H9 (cell line): ENCODE measurements around the gene EFCAB14. TPM values are rescaled to one million over a fixed set of nuclear protein-coding genes. Genes with fewer than 3 reads are reported as not detected.

Source experiments
- DNase-seq: peaks from one replicate; pipeline ENCODE4 v3.0.0-alpha.2; 2017
- H2AFZ ChIP-seq: one replicate; pipeline ENCODE4 v1.6.1; 2013; ENCODE audit warnings: mild to moderate bottlenecking, low read length, control low read depth, moderate library complexity
- H2AK5ac ChIP-seq: 2 replicates; pipeline ENCODE4 v1.6.1; 2013; ENCODE audit warnings: low read length, control low read depth, mixed read lengths; ENCODE audit not compliant: insufficient read length
- H2BK120ac ChIP-seq: one replicate; pipeline ENCODE4 v1.6.1; 2013; ENCODE audit warnings: low read depth, mild to moderate bottlenecking, low read length, control low read depth, inconsistent platforms; ENCODE audit not compliant: poor library complexity, severe bottlenecking
- H2BK12ac ChIP-seq: 2 replicates; pipeline ENCODE4 v1.6.1; 2013; ENCODE audit warnings: low read length, control low read depth, mixed read lengths, low read depth; ENCODE audit not compliant: insufficient read length
- H2BK15ac ChIP-seq: 2 replicates; pipeline ENCODE4 v1.6.1; 2013; ENCODE audit warnings: low read depth, low read length, control low read depth
- H2BK20ac ChIP-seq: one replicate; pipeline ENCODE4 v1.6.1; 2013; ENCODE audit warnings: low read depth, mild to moderate bottlenecking, low read length, control low read depth, inconsistent platforms; ENCODE audit not compliant: poor library complexity, severe bottlenecking
- H2BK5ac ChIP-seq: 2 replicates; pipeline ENCODE4 v1.6.1; 2013; ENCODE audit warnings: low read length, control low read depth, mixed read lengths; ENCODE audit not compliant: insufficient read length
- H3K14ac ChIP-seq: 2 replicates; pipeline ENCODE4 v1.6.1; 2013; ENCODE audit warnings: low read length, control low read depth; ENCODE audit not compliant: insufficient read depth
- H3K18ac ChIP-seq: 2 replicates; pipeline ENCODE4 v1.6.1; 2013; ENCODE audit warnings: low read depth, mild to moderate bottlenecking, mixed read lengths, low read length, control low read depth; ENCODE audit not compliant: insufficient read length
- H3K23ac ChIP-seq: 2 replicates; pipeline ENCODE4 v1.6.1; 2013; ENCODE audit warnings: low read length, control low read depth, mixed read lengths, low read depth; ENCODE audit not compliant: insufficient read length
- H3K23me2 ChIP-seq: 2 replicates; pipeline ENCODE4 v1.6.1; 2013; ENCODE audit warnings: low read depth, mild to moderate bottlenecking, mixed read lengths, low read length, control low read depth; ENCODE audit not compliant: insufficient read length, poor library complexity, severe bottlenecking
- H3K27ac ChIP-seq: 2 replicates; pipeline ENCODE4 v1.5.1; 2013; ENCODE audit warnings: low read length, control low read depth, mixed read lengths, low read depth; ENCODE audit not compliant: insufficient read length
- H3K27me3 ChIP-seq: 2 replicates; pipeline ENCODE4 v1.6.1; 2013; ENCODE audit warnings: low read length, control low read depth, inconsistent platforms; ENCODE audit not compliant: insufficient read depth
- H3K4ac ChIP-seq: 2 replicates; pipeline ENCODE4 v1.6.1; 2013; ENCODE audit warnings: low read depth, mild to moderate bottlenecking, control low read depth, inconsistent platforms, low read length, moderate library complexity
- H3K4me1 ChIP-seq: 2 replicates; pipeline ENCODE4 v1.6.1; 2013; ENCODE audit warnings: low read length, control low read depth, inconsistent platforms; ENCODE audit not compliant: insufficient read depth
- H3K4me2 ChIP-seq: 2 replicates; pipeline ENCODE4 v1.6.1; 2013; ENCODE audit warnings: low read length, control low read depth, mixed read lengths; ENCODE audit not compliant: insufficient read length, insufficient read depth
- H3K56ac ChIP-seq: 2 replicates; pipeline ENCODE4 v1.6.1; 2013; ENCODE audit warnings: low read depth, mild to moderate bottlenecking, mixed read lengths, low read length, control low read depth; ENCODE audit not compliant: insufficient read length
- H3K79me1 ChIP-seq: 2 replicates; pipeline ENCODE4 v1.6.1; 2013; ENCODE audit warnings: low read depth, mild to moderate bottlenecking, moderate library complexity, low read length, control low read depth, inconsistent platforms; ENCODE audit not compliant: insufficient read depth, poor library complexity, severe bottlenecking
- H3K79me2 ChIP-seq: 2 replicates; pipeline ENCODE4 v1.6.1; 2013; ENCODE audit warnings: low read length, control low read depth, inconsistent platforms; ENCODE audit not compliant: insufficient read depth
- H3K9ac ChIP-seq: 2 replicates; pipeline ENCODE4 v1.6.1; 2013; ENCODE audit warnings: low read length, control low read depth, mixed read lengths; ENCODE audit not compliant: insufficient read length; ENCODE audit errors: extremely low read depth
- H3K9me3 ChIP-seq: one replicate; pipeline ENCODE4 v1.6.1; 2013; ENCODE audit warnings: low read depth, low read length, inconsistent platforms; ENCODE audit not compliant: control insufficient read depth
- H3T11ph ChIP-seq: one replicate; pipeline ENCODE4 v1.6.1; 2013; ENCODE audit warnings: mild to moderate bottlenecking, low read length, control low read depth, inconsistent platforms
- H4K20me1 ChIP-seq: one replicate; pipeline ENCODE4 v1.6.1; 2013; ENCODE audit not compliant: control insufficient read depth, insufficient read length, insufficient read depth
- H4K5ac ChIP-seq: 2 replicates; pipeline ENCODE4 v1.6.1; 2013; ENCODE audit warnings: low read depth, mild to moderate bottlenecking, mixed read lengths, low read length, control low read depth; ENCODE audit not compliant: insufficient read length
- H4K8ac ChIP-seq: replicated peaks from 2 replicates; pipeline ENCODE4 v1.6.1; 2013; ENCODE audit warnings: low read length, control low read depth, mixed read lengths, low read depth; ENCODE audit not compliant: insufficient read length
- H4K91ac ChIP-seq: 2 replicates; pipeline ENCODE4 v1.6.1; 2013; ENCODE audit warnings: low read depth, mild to moderate bottlenecking, moderate library complexity, mixed read lengths, low read length, control low read depth; ENCODE audit not compliant: insufficient read length
- H3K27ac Mint-ChIP-seq, 3 experiments: 2 replicates in 2 of 3; 3 replicates in 1 of 3; pipeline ENCODE4 v1.8.0; 2020 to 2021; ENCODE audit warnings: mixed read lengths in 3 of 3, mild to moderate bottlenecking in 1 of 3, moderate library complexity in 1 of 3
- H3K27me3 Mint-ChIP-seq: 2 replicates; pipeline ENCODE4 v1.8.0; 2021; ENCODE audit warnings: low read depth, mild to moderate bottlenecking, moderate library complexity, mixed read lengths
- H3K36me3 Mint-ChIP-seq, 3 experiments: 2 replicates in 2 of 3; 3 replicates in 1 of 3; pipeline ENCODE4 v1.8.0; 2020 to 2021; ENCODE audit warnings: low read depth in 3 of 3, mixed read lengths in 3 of 3; ENCODE audit not compliant: insufficient read depth in 1 of 3
- H3K4me1 Mint-ChIP-seq, 2 experiments: 2 replicates each; pipeline ENCODE4 v1.8.0; 2020; ENCODE audit warnings: mixed read lengths in 2 of 2
- H3K4me3 Mint-ChIP-seq, 2 experiments: 2 replicates in 1 of 2; 3 replicates in 1 of 2; pipeline ENCODE4 v1.8.0; 2020 to 2021; ENCODE audit warnings: mild to moderate bottlenecking in 2 of 2, mixed read lengths in 2 of 2, moderate library complexity in 1 of 2
- H3K9me3 Mint-ChIP-seq, 2 experiments: 2 replicates in 1 of 2; 3 replicates in 1 of 2; pipeline ENCODE4 v1.8.0; 2020; ENCODE audit warnings: mild to moderate bottlenecking in 2 of 2, mixed read lengths in 2 of 2, moderate library complexity in 1 of 2
- CTCF ChIP-seq: fragments of 200-600 bp; sonication (generic); conservative IDR thresholded peaks from 3 replicates; pipeline ENCODE4 v1.8.0; 2021; ENCODE audit warnings: antibody characterized with exemption, mild to moderate bottlenecking
- WGBS: extraction: QIAGEN DNeasy Blood & Tissue Kit; methylation state at CpG from one replicate; pipeline ENCODE4 v1.1.7; 2013; ENCODE audit warnings: missing lambda C conversion rate, low lambda C conversion rate, mixed read lengths; ENCODE audit not compliant: insufficient read length; ENCODE audit errors: extremely low coverage; 5-methylcytosine and 5-hydroxymethylcytosine counted together
- total RNA-seq: library from RNA; stranded (reverse); gene quantifications from 2 replicates; pipeline ENCODE4 v1.2.1, GENCODE V29; 2021

EFCAB14 gene
- total RNA-seq, 1 experiment from 2014 or later: 42.2 TPM

DNA sequence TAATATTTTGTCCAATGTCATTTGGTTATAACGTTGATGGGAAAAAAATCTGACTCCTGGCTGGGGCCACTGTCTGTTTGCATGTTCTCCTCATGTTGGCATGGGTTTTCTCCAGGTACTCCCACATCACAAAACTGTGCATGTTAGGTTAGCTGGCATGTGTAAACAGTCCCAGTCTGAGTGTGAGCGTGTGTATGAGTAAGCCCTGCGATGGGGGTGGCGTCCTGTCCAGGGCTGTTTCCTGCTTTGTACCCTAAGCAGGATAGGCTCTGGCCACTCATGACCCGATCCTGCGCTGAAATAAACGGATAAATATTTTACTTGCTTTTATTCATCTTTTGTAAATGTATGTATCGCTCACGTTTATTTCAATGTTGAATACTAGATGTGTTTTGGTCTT, 13.5 kb downstream of the EFCAB14 start:
- H4K91ac ChIP-seq: no peak overlapping the region
- no peaks in the 10 kb centered on the region for H3K27me3 ChIP-seq
- no peak overlapping the region for H2BK20ac ChIP-seq
- H3K23me2 ChIP-seq: no peaks in the 10 kb centered on the region
- no peak overlapping the region for H2BK12ac ChIP-seq
- no peak overlapping the region for H3K56ac ChIP-seq
- DNase-seq: no peak
- no peaks in the 10 kb centered on the region for H3K4me1 ChIP-seq
- no peak overlapping the region for H2AFZ ChIP-seq
- no peak overlapping the region for H4K5ac ChIP-seq
- Mint-ChIP-seq H3K9me3 (no peaks in the 10 kb centered on the region), H3K27me3 (no peaks in the 10 kb centered on the region), H3K36me3 (peaks cover 11 to 59% (median 45%) of the 10 kb centered on the region in 3 experiments; a peak in 6 of 7 replicates), H3K4me1 (no peaks in the 10 kb centered on the region), H3K27ac (no peak overlapping the region; a peak in 1 of 7 replicates), H3K4me3 (no peak overlapping the region)
- peaks cover 2% of the 10 kb centered on the region for H3K79me2 ChIP-seq
- WGBS: no CpG with 5 or more reads among the region's 9 CpGs
- H3K23ac ChIP-seq: no peak overlapping the region
- no peaks in the 10 kb centered on the region for H3K79me1 ChIP-seq
- no peak overlapping the region for H3T11ph ChIP-seq
- no peak overlapping the region for H3K4ac ChIP-seq
- no peak overlapping the region for H2BK120ac ChIP-seq
- H3K18ac ChIP-seq: no peak overlapping the region
- TF ChIP-seq CTCF: no peak
- no peak overlapping the region for H2AK5ac ChIP-seq
- H3K27ac ChIP-seq: no peak overlapping the region
- no peak overlapping the region for H3K4me2 ChIP-seq
- H3K9me3 ChIP-seq: no peaks in the 10 kb centered on the region
- no peak overlapping the region for H3K9ac ChIP-seq
- H4K20me1 ChIP-seq: no peaks in the 10 kb centered on the region
- no peak overlapping the region for H2BK15ac ChIP-seq
- no peak overlapping the region for H4K8ac ChIP-seq
- no peak overlapping the region for H2BK5ac ChIP-seq
- no peak overlapping the region for H3K14ac ChIP-seq
